HG03571 (cell line): ENCODE data around the gene CCDC159.
"Not testable (repeated sequence)": the region's sequence is repeated elsewhere in the genome, so short reads cannot be mapped to it uniquely, and the experiment has no call there.

Experiments used
- ATAC-seq: cut with Tn5 transposase; IDR thresholded peaks from one replicate; pipeline ENCODE4 v1.9.1; 2021; ENCODE audit not compliant: unreplicated experiment

CCDC159 gene

DNA sequence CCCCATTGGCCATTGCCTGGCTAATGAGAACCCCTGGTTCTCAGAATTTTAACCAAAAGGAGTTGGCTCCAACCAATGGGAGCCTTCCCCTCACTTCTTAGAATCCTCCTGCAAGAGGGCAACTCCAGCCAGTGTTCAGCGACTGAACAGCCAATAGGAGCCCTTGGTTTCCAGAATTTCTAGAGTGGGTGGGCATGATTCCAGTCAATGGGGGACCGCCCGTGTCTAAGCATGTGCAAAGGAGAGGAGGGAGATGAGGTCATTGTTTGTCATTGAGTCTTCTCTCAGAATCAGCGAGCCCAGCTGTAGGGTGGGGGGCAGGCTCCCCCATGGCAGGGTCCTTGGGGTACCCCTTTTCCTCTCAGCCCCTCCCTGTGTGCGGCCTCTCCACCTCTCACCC lies 18.6 kb downstream of the CCDC159 start:
- no peak for ATAC-seq

DNA sequence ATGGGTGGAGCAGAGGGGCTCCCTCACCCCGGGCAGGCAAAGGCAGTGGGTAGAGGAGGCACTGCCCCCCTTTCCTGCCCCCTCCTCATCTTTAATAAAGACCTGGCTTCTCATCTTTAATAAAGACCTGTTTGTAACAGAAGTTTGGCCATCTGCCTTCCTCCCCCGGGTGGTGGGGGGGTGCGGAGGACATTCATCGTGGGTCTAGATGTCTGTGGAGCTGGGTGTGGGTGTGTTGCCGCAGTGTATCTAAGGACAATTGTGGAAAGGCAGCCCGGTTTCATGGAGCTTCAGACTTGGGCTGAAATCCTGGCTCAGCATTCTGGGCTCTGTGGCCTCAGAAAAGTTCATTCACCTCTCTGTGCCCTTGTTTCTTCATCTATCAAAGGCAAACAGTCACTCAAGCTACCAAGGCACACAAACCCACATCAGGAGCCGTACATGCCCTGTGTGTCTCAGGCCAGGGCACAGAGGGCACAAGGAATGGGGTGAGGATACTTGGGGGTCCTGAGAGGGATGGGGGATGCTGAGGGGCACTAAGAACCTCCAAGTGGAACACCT lies 19.3 kb downstream of the CCDC159 start:
- ATAC-seq: no peak

DNA sequence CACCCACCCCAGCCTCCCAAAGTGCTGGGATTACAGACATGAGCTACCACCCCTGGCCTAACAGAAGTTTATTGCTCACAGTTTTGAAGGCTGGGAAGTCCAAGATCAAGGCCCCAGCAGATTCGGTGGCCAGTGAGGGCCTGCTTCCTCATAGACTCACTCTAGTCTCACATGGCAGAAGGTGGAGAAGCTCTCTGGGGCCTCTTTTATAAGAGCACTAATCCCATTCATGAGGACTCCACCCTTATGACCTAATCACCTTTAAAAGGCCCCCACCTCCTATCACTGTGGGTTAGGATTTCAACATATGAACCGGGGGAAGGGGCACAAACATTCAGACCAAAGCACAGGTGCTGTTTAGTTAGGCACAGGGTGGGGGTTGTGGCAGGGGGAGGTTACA lies 21.2 kb downstream of the CCDC159 start:
- ATAC-seq: no peak

DNA sequence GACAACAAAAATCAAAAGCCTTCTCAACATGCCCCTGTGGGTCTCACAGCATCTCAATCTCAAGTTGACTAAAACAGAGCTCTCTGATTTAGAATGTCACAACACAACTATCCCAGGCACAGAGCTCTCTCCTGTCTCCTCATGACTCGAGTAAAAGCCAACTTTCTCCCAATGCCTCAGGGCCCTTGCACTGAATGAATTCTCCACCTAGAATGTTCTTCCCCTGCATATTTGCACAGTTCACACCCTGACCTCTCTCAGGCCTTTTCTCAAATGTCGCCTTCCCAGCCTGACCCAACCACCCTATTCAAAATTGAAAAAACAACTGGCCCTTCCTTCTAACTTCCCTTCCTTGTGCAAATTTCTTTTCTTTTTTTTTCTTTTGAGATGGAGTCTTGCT lies 24.4 kb downstream of the CCDC159 start:
- no peak for ATAC-seq

DNA sequence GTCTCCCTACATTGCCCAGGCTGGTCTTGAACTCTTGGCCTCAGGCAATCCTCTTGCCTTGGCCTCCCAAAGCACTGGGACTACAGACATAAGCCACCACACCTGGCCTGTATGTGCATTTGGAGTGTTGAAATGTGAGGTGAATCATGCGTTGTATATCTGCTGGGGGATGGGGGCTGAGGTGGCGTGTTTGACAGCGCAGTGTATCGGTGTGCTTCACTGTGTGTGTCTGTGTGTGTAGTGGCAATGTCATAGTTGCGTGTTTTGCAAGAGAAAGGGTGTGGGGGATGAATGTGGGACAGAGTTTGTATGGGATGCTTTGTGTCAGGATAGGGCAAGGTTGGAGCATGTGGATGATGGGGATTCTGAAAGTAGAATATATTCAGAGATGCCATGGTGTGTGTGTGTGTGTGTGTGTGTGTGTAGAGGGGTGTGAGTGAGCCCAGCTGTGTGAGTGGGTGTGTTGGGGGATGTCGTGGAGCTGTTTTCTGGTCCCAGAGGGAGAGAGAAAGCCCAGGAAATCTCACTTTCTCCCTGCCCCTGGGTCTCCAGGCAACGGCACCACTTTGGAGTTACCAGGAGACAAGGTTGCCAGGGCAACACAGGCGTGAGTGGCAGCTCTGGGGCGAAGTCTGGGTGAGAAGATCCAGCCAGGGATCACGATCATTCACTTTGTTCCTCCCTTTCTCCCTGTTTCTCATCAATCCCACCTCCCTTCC lies 27.0 kb downstream of the CCDC159 start:
- ATAC-seq: no peak

DNA sequence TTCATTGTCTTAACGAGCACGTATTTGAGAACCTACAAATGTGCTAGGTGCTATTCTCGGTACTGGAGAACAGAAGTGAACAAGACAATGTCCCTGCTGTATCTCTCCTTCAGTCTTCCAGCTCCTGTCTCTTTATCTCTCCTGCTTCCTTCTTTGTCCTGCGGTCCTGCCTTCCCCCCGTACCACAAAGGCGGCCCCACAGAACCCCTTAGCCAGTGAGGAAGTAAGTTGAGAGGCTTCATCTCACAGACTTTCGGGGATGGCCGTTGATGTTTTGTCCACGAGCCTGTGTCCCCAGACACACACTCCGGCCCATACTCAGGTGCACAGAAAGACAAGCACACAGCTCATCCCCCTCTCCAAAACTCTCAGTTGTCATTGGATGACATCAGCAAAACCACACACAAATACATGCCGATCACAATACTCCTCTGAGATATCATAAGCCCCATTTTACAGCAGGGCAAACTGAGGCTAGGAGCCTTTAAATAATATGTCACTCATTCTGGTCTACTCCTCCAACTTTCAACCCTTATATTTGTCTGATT lies 27.6 kb downstream of the CCDC159 start:
- ATAC-seq: no peak

DNA sequence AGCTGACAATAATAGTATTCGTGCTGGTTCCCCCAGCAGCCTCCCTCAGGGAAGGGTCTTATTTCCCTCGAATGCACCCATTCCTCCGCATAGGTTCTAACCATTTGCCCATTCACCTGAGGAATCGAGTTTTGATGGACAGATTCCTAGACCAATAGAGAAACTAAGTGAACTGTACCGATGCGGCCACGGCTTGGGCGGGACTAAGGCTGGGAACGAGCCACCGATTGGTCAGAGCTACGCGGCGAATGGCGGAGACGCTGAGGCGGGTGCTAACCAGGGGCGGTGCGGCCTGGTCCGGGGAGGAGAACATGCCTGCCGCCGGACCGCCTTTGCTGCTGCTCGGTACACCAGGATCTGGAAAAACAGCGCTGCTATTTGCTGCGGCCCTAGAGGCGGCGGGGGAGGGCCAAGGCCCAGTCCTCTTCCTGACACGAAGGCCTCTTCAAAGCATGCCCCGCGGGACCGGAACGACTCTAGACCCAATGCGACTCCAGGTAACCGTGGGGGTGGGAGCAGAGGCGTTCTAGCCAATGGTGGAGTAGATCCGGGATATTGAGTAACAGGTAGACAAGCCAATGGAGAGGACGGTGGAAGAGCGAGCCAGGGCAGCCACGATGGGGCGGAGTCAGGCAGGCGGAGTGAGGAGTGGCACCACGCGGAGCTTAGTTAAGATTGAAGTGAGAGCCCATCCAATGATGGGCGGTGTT lies 28.3 kb downstream of the CCDC159 start, which contains the start of gene SWSAP1:
Gene SWSAP1, plus strand, starts transcription at position 234 of the 710 bp plus-strand sequence. Its CDS starts 15 bp downstream, at position 249.
- ATAC-seq: peak; percentile 83

DNA sequence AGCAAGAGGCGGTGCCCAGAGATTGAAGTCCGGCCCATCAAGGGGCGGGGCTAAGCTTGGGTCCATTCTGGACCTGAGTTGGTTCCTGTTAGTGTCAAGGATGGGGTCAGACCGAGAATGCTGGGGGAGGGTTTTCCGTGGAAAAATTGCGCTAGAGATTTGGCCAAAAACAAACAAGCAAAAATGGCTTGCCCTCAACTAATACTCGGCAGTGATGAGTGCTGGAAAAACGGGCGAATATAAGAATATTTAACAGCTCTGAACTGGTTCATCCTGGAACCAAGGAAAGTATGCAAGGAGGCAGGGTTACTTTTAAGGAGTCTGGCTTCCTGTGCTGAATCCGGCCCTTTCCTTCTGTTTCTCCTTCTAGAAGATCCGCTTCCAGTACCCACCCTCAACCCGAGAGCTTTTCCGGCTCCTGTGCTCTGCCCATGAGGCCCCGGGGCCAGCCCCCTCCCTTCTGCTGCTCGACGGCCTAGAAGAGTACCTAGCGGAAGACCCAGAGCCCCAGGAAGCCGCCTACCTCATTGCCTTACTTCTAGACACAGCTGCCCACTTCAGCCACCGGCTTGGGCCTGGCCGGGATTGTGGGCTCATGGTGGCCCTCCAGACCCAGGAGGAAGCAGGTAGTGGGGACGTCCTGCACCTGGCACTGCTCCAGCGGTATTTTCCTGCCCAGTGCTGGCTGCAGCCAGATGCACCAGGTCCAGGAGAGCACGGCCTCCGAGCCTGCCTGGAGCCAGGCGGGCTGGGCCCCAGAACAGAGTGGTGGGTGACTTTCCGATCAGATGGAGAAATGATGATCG lies 29.0 kb downstream of the CCDC159 start:
- no peak for ATAC-seq

DNA sequence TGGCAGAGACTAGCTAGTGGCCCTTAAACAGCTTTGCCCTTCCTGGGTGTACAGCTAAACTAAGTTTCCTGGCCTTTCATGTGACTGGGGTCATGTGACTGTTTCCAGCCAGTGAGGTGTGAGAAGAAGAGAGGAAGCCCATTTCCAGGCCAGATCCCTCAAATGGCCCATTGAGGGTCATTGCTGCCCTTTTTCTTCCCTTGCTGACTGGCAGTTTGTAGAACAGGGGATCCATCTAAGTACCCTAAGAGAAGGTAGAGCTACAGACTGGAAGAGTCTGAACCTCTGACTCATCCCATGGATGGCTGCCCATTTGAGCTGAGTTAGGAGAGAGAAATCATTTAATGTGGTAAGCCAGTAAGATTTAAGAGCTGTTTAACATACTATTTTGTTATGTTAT lies 30.9 kb downstream of the CCDC159 start:
- no peak for ATAC-seq

DNA sequence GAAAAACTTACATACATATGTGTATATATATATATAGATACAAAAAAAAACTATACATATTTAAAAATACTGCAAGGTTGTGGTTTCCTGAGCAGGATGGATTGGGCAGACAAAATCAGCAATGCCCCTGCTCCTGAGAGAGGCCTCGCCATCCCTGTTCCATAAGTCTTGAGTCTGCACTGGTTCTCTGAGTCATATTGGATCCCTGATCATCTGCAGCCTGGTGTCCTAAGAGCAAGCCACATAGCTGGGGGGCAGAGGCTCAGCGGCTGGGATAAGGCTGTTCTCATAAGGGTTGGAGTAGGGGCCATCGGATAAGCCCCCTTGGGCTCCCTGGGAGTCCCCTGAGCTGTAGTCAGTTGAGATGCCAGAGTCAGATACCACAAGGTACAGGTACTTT lies 31.4 kb downstream of the CCDC159 start:
- no peak for ATAC-seq

DNA sequence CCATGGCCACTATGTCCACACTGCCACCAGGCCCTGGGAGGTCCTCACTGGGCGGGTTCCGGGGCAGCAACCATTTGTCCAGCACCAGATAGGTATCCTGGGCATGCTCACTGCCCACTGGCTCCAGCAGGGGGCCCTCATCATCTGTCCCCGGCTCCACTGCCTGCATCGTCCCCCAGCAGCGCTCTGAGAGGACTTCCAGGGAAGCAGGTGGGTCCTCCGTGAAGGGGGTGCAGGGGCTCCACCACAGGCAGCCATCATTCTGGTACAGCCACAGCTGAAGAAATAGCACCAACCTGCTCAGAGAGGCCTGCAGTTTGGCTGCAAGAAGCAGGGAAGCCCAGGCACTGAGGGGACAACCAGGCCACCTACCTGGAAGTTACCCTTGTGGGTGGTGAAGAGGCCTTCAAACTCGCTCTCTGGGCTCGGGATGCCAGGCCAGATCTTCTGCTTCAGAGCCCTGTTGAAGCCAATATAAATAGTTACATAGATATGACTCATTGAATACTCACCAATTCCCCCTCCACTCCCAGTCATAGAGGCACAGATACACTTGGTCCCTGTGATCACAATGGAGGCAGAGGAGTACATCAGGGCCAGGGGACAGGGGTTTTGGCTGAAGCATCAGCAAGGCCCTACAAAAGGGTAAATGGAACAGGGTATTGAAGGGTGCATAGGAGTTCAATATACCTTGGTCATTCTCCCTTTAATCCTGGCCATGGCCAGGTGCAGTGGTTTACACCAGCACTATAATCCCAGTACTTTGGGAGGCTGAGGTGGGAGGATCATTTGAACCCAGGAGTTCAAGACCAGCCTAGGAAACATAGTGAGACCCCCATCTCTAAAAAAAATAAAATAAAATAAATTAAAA lies 32.2 kb downstream of the CCDC159 start:
- no peak for ATAC-seq

DNA sequence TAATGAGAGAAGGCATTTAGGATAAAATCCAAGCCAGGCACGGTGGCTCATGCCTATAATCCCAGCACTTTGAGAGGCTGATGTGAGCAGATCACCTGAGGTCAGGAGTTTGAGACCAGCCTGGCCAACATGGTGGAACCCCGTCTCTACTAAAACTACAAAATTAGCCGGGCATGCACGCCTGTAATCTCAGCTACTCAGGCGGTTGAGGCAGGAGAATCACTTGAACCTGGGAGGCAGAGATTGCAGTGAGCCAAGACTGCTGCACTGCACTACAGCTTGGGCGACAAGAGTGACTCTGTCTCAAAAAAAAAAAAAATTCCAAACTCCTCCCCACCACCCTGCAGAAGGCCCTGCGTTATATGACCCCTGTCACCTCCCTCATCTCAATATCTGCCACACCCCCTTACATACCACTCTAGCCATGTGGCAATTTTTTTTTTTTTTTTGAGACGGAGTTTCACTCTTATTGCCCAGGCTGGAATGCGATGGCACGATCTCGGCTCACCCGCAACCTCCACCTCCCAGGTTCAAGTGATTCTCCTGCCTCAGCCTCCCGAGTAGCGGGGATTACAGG lies 33.0 kb downstream of the CCDC159 start:
- ATAC-seq: not testable (repeated sequence)

DNA sequence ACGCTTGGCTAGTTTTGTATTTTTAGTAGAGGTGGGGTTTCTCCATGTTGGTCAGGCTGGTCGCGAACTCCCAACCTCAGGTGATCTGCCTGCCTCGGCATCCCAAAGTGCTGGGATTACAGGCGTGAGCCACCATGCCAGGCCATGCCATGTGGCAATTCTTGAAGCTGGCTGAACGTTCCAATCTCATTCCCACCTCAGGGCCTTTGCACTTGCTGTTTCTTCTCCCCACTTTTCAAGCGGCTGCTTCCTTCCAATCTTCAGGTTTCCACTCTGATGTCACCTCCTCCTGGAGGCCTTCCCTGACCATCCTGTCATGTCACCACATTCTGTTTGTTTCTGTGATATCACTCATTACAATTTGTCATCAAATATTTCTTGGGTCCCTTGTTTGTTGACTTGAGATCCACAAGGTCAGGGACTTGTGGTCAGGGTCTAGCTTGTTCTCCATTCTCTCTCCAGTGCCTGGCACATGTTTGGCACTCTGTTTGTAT lies 33.6 kb downstream of the CCDC159 start:
- ATAC-seq: no peak

DNA sequence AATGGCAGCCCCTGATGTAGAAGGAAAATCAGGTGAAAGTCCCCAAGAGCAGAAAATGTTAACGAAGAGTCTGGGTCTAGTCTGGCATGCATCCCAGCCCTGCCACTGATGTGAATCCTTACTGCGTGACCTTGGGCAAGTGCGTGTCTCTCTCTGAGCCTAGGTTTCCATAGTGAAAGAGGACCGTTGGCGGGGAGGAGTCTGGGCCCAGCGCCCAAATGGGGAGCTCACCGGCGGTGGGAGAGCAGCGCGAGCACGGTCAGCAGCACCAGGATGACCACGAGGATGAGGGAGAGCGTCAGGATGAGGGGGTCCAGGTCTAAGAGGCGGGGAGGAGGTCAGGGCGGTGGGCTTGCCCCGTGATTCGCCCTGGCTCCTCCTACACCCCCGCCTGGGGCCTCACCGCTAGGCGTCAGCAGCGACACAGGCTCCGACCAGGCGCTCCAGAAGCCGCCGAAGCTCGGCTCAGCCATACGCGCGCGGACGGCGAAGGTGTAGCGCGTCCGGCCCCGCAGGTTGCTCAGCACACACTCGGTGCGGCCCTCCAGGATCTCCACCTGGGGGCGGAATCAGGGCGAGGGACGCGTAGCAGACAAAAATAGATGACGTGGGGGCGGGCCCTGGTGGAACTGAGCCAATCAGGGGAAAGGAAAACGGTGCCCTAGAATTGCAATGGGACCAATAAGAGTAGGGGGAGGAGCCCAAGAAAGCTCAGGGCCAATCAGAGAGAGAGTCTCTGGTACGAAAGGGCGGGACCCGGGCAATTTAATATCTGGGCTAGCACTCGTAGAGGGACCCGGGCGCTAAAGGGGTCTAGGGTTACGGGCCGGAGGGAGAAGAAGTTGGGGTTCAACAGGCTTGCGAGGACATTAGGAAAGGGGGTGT lies 34.6 kb downstream of the CCDC159 start:
- ATAC-seq: peak; percentile 58

DNA sequence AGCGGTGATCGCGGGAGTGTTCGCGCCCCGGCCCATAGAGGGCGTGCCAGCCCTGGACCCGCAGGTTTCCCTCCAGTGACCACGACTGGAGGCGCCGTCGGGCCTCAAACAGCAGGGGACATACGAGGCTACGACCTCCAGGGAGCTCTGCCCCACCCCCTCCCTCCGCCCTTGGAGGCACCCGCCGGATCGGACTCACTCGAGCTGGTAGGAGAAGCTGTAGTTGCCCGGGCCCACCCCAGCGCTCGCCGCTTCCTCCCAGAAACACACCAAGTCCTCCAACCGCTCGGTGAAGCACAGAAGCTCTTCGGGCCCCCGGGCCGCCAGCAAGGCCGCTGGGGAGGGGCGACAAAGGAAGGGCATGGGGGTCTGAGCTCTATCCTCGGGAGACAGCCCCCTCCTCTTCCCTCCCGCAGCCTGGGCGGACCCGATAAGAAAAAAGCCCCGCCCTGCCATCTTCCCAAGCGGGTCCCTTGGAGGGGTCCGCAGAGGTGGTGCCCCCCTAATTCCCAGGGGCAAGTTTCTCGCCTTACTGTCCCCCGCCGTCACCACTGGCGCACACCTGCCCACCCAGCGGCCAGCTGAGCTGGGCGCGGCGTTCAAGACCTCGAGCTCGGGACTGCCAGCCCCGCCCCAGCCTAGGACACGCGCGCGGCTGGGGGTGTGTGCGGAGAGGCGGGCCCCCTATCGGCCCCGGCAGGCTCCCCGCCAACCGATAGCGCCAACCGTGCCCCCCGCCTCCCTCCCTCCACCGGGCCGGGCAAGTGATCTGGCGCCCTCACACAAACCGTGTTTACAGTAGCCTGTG lies 36.8 kb downstream of the CCDC159 start:
- no peak for ATAC-seq

DNA sequence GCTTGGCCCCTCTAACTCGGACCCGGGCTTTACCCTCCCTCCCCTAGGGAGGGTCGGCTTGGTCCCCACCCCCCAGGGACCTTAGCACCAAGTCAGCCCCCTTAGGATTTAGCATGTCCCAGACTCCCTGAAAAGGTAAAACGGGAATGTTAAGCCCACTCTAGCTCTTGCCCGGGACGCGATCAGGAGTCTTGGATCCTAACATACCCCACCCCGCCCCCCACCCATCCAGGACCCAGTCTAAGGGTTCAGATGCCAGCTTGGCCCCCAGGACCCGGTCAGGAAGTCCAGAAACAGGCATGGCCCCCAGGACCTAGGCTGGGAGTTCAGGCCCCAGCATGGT lies 37.4 kb downstream of the CCDC159 start:
- no peak for ATAC-seq

DNA sequence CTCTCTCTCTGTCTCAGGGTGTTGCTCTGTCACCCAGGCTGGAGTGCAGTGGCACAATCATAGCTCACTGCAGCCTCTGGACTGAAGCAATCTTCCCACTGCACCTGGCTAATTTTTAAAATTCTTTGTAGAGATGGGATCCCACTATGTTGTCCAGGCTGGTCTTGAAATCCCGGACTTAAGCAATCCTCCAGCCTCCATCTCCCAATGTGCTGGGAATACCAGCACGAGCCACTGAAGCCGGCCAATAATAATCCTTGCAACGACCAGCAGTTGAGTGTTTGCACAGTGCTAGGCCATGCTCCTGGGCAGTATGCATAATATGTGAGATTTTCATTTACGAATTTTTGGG lies 38.4 kb downstream of the CCDC159 start:
- ATAC-seq: no peak
